Colonic mucosa (tissue), 4 donors: ENCODE measurements around the gene MACC1. TPM values are rescaled to one million over a fixed set of nuclear protein-coding genes. Genes with fewer than 3 reads are reported as not detected.

Experiments used
- DNase-seq: peaks from one replicate; pipeline ENCODE4 v3.0.0-alpha.2; 2020
- H3K27ac ChIP-seq: fragments of 200-600 bp; one replicate; pipeline ENCODE4 v1.8.0; 2021
- H3K27me3 ChIP-seq: fragments of 200-600 bp; one replicate; pipeline ENCODE4 v1.8.0; 2021
- H3K36me3 ChIP-seq: fragments of 200-600 bp; one replicate; pipeline ENCODE4 v1.8.0; 2021
- H3K4me1 ChIP-seq: fragments of 200-600 bp; one replicate; pipeline ENCODE4 v1.8.0; 2021; ENCODE audit warnings: mild to moderate bottlenecking
- H3K4me3 ChIP-seq: fragments of 200-600 bp; one replicate; pipeline ENCODE4 v1.8.0; 2021
- H3K9ac ChIP-seq, 2 donors: one replicate each; pipeline ENCODE4 v1.7.0; 2013; ENCODE audit warnings: control low read depth in 2 of 2, low read depth in 2 of 2, low read length in 2 of 2
- H3K9me3 ChIP-seq: fragments of 200-600 bp; one replicate; pipeline ENCODE4 v1.8.0; 2021
- CTCF ChIP-seq: fragments of 200-600 bp; IDR thresholded peaks from one replicate; pipeline ENCODE4 v1.8.0; 2022; ENCODE audit warnings: antibody characterized with exemption, mild to moderate bottlenecking
- intact Hi-C: fragments of 100-400 bp; cut with DNase I; formaldehyde crosslinking; loops from one replicate; pipeline ENCODE4 v1.14.1; 2022
- total RNA-seq, 2 donors: library from RNA; stranded (reverse); fragmentation: NEBNext Ultra II Directional in 1 of 2; extraction: Animal tissue kit (Norgen Biotek cat#: 25700) in 1 of 2; gene quantifications; one replicate each; pipeline ENCODE4 v1.2.1, GENCODE V29; 2021
- donor health status: healthy.
- donor health status: DM: no; HTN: no; CAD: no.
- donor health status: DM: no; HTN: no; CAD: no.

The MACC1 gene
- total RNA-seq, 2 donors from 2014 or later = 9.5 to 12.8 TPM

- H3K27me3 ChIP-seq = no peaks in the 10 kb centered on the region
- no peak overlapping the region for H3K4me3 ChIP-seq
- H3K9me3 ChIP-seq = no peaks in the 10 kb centered on the region
- intact Hi-C loops = no loop called here
- no peaks in the 10 kb centered on the region for H3K36me3 ChIP-seq
- DNase-seq = no peak
- H3K9ac ChIP-seq = no peak overlapping the region
- TF ChIP-seq CTCF = no peak
- no peak overlapping the region for H3K27ac ChIP-seq
- H3K4me1 ChIP-seq = peaks cover 2% of the 10 kb centered on the region
Measured at GRCh38 chr7:20107582-20107981, 109.6 kb downstream of the MACC1 start.

DNA sequence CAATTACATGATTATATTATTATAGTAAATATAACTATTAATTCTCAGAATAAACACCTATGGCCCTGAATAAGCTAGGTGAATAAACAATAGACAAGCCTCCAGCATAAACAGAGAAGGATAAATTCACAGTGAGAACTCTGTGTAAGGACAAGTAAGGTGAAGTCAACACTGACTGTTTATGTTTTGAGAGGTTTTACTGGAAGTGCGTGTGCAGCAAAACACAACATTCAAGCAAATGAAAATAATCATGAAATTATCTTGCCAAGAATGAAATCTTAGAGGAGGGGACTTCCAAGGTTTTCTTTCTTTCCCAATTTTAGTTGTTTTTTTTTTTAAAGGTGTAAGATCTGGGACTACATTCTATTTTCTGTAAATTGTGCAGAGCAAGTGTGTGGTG, 112.5 kb downstream of the MACC1 start:
- no peak overlapping the region for H3K4me3 ChIP-seq
- no peak overlapping the region for H3K27ac ChIP-seq
- H3K9me3 ChIP-seq = no peaks in the 10 kb centered on the region
- H3K9ac ChIP-seq = no peak overlapping the region
- no peaks in the 10 kb centered on the region for H3K27me3 ChIP-seq
- no peak for TF ChIP-seq CTCF
- no peak for DNase-seq
- H3K4me1 ChIP-seq = no peaks in the 10 kb centered on the region
- H3K36me3 ChIP-seq = no peaks in the 10 kb centered on the region
- intact Hi-C loops = no loop called here

GRCh38 chr7:20102982-20103381, 114.2 kb downstream of the MACC1 start:
- intact Hi-C loops = no loop called here
- Histone ChIP-seq H3K27ac (no peak overlapping the region), H3K9ac (no peak overlapping the region), H3K4me1 (no peaks in the 10 kb centered on the region), H3K27me3 (no peaks in the 10 kb centered on the region), H3K4me3 (no peak overlapping the region), H3K36me3 (no peaks in the 10 kb centered on the region), H3K9me3 (no peaks in the 10 kb centered on the region)
- TF ChIP-seq CTCF = no peak
- no peak for DNase-seq

DNA sequence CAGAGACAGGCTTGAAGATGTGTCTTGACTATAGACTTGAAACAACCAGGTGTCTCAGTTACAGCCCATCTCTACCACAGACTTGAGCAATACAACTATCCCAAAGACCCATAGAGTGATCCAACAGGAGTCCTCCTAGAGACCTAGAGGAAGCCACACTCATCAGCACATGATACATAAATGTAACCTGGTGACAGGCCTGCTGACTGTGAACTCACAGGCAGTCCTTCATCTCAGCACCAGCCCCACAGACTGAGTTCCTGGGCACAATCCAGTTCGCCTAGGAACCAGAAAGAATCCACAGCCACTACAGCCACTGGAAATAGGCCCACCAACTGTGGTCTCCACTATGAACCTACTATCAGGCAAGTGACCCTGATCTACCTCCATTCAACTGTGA, 121.3 kb downstream of the MACC1 start:
- no peak for TF ChIP-seq CTCF
- DNase-seq = no peak
- intact Hi-C loops = no loop called here
- no peaks in the 10 kb centered on the region for H3K4me1 ChIP-seq
- no peaks in the 10 kb centered on the region for H3K36me3 ChIP-seq
- H3K27me3 ChIP-seq = no peaks in the 10 kb centered on the region
- H3K4me3 ChIP-seq = no peak overlapping the region
- H3K27ac ChIP-seq = no peak overlapping the region
- no peak overlapping the region for H3K9ac ChIP-seq
- H3K9me3 ChIP-seq = no peaks in the 10 kb centered on the region

GRCh38 chr7:20095436-20095835, 121.7 kb downstream of the MACC1 start:
- H3K27ac ChIP-seq = no peak overlapping the region
- intact Hi-C loops = no loop called here
- DNase-seq = no peak

More at GRCh38 chr7:20095436-20095835, 121.7 kb downstream of the MACC1 start:
- no peak for TF ChIP-seq CTCF
- H3K9ac ChIP-seq = no peak overlapping the region
- H3K4me3 ChIP-seq = no peak overlapping the region
- no peaks in the 10 kb centered on the region for H3K9me3 ChIP-seq
- no peaks in the 10 kb centered on the region for H3K27me3 ChIP-seq
- H3K4me1 ChIP-seq = no peaks in the 10 kb centered on the region
- H3K36me3 ChIP-seq = no peaks in the 10 kb centered on the region
